COLO829 (cell line): ENCODE measurements around the gene CYB561.

Experiments used
- DNase-seq: peaks from one replicate; pipeline ENCODE4 v3.0.0; 2012; ENCODE audit warnings: low spot score

CYB561 gene

GRCh38 chr17:63433746-63434591 is 12.1 kb downstream of the CYB561 start:
- DNase-seq: no peak

- DNase-seq: no peak
Observed at GRCh38 chr17:63431939-63432804, 13.9 kb downstream of the CYB561 start.

- DNase-seq: no peak
Observed at GRCh38 chr17:63431618-63431938, 14.5 kb downstream of the CYB561 start.

GRCh38 chr17:63430223-63430622 is 15.9 kb downstream of the CYB561 start:
- no peak for DNase-seq

GRCh38 chr17:63429766-63430165 is 16.3 kb downstream of the CYB561 start:
- no peak for DNase-seq

GRCh38 chr17:63426917-63427308 is 19.2 kb downstream of the CYB561 start:
- DNase-seq: no peak

GRCh38 chr17:63426041-63426916 is 19.8 kb downstream of the CYB561 start:
- no peak for DNase-seq

GRCh38 chr17:63425483-63425882 is 20.6 kb downstream of the CYB561 start:
- peak; percentile 58 for DNase-seq

- DNase-seq: no peak
Observed at GRCh38 chr17:63423963-63424362, 22.1 kb downstream of the CYB561 start.

- DNase-seq: no peak
Observed at GRCh38 chr17:63423251-63423950, 22.7 kb downstream of the CYB561 start.

- DNase-seq: no peak
Observed at GRCh38 chr17:63421681-63422645, 24.1 kb downstream of the CYB561 start.

GRCh38 chr17:63420868-63421680 is 25.0 kb downstream of the CYB561 start:
- DNase-seq: no peak

- no peak for DNase-seq
Observed at GRCh38 chr17:63419949-63420867, 25.9 kb downstream of the CYB561 start.

GRCh38 chr17:63419398-63419797 is 26.7 kb downstream of the CYB561 start:
- DNase-seq: no peak

- no peak for DNase-seq
Observed at GRCh38 chr17:63418540-63418939, 27.6 kb downstream of the CYB561 start.

GRCh38 chr17:63414222-63414621 is 31.9 kb downstream of the CYB561 start:
- DNase-seq: no peak

GRCh38 chr17:63413128-63413527 is 33.0 kb downstream of the CYB561 start:
- DNase-seq: no peak

GRCh38 chr17:63412234-63412633 is 33.9 kb downstream of the CYB561 start:
- no peak for DNase-seq
